Nephron (organoid): ENCODE results near the gene SLC39A10.

Experiments
- H3K27ac Mint-ChIP-seq, 3 experiments: 2 replicates each; pipeline ENCODE4 v1.8.0; 2020; ENCODE audit warnings: mixed read lengths in 3 of 3, mild to moderate bottlenecking in 2 of 3, moderate library complexity in 1 of 3
- H3K27me3 Mint-ChIP-seq: 2 replicates; pipeline ENCODE4 v1.8.0; 2021; ENCODE audit warnings: low read depth, mild to moderate bottlenecking, moderate library complexity, mixed read lengths
- H3K36me3 Mint-ChIP-seq: 2 replicates; pipeline ENCODE4 v1.8.0; 2020; ENCODE audit warnings: low read depth, mixed read lengths
- H3K4me1 Mint-ChIP-seq: 2 replicates; pipeline ENCODE4 v1.8.0; 2020; ENCODE audit warnings: mixed read lengths
- H3K4me3 Mint-ChIP-seq, 3 experiments: 2 replicates each; pipeline ENCODE4 v1.8.0; 2020; ENCODE audit warnings: mild to moderate bottlenecking in 3 of 3, mixed read lengths in 3 of 3, moderate library complexity in 2 of 3
- H3K9me3 Mint-ChIP-seq: 2 replicates; pipeline ENCODE4 v1.8.0; 2020; ENCODE audit warnings: mixed read lengths
- CTCF ChIP-seq, 3 experiments: fragments of 200-600 bp; sonication (generic); IDR thresholded peaks; one replicate each; pipeline ENCODE4 v1.5.0; 2021; ENCODE audit warnings: antibody characterized with exemption in 3 of 3; ENCODE audit not compliant: unreplicated experiment in 3 of 3

SLC39A10 gene

GRCh38 chr2:195619590-195619989, 37.4 kb upstream of the SLC39A10 start:
- no peaks in the 10 kb centered on the region for H3K36me3 Mint-ChIP-seq
- H3K9me3 Mint-ChIP-seq: peaks cover 4% of the 10 kb centered on the region
- no peaks in the 10 kb centered on the region for H3K27me3 Mint-ChIP-seq
- peaks cover 13% of the 10 kb centered on the region for H3K4me1 Mint-ChIP-seq
- no peak for TF ChIP-seq CTCF (IDR thresholded peaks at IDR 0.05; ENCODE audit: unreplicated experiment in 3 of 3)
- H3K4me3 Mint-ChIP-seq: no peak overlapping the region
- H3K27ac Mint-ChIP-seq: no peak overlapping the region

DNA sequence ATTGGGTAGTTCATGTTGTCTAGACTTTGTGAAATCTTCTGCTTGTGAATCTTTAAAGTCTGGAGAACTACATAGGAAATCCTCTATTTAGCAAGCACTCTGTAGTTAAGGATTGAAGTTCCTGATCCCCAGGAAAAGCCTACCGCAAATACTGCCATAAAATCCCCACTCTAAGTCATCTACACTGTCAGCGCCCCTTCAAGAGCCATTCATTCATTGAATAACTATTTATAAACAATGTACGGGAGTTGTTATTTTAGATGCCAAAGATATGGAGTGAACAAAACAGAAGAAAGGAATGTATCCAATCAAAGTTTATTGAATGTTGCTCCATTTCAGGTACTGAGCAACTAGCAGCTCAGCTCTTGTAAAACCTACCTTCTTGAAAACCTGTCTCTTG, 36.5 kb upstream of the SLC39A10 start:
- Mint-ChIP-seq H3K9me3 (peaks cover 4% of the 10 kb centered on the region), H3K4me1 (peaks cover 9% of the 10 kb centered on the region), H3K27ac (peak overlapping the region in 2 of 3 experiments; percentile 2 to 26), H3K4me3 (no peak overlapping the region), H3K27me3 (no peaks in the 10 kb centered on the region), H3K36me3 (no peaks in the 10 kb centered on the region)
- no peak for TF ChIP-seq CTCF (IDR thresholded peaks at IDR 0.05; ENCODE audit: unreplicated experiment in 3 of 3)

DNA sequence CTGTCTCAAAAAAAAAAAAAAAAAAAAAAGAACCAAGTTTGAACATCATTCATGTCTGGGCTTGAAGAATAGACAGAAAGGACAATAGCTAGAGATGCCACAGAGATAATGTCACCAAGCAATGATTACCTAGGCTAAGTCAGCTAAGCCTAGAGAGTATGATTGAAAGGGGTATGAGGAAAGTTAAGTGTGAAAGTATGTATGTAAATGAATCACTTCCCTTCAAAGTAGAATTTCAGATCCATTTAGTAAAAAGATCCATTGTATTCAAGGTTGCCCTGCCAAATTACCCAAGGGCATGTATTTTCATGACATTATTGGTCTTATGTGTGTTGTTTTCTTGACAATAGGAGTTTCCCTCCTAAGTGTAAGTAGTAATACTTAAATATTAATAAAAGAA, 34.1 kb upstream of the SLC39A10 start:
- Mint-ChIP-seq H3K9me3 (peaks cover 4% of the 10 kb centered on the region), H3K27ac (no peak overlapping the region), H3K36me3 (no peaks in the 10 kb centered on the region), H3K4me1 (peaks cover 6% of the 10 kb centered on the region), H3K27me3 (no peaks in the 10 kb centered on the region), H3K4me3 (no peak overlapping the region)
- no peak for TF ChIP-seq CTCF (IDR thresholded peaks at IDR 0.05; ENCODE audit: unreplicated experiment in 3 of 3)

GRCh38 chr2:195626507-195626906, 30.5 kb upstream of the SLC39A10 start:
- TF ChIP-seq CTCF (IDR thresholded peaks at IDR 0.05; ENCODE audit: unreplicated experiment in 3 of 3): no peak
- Mint-ChIP-seq H3K9me3 (no peaks in the 10 kb centered on the region), H3K36me3 (no peaks in the 10 kb centered on the region), H3K27ac (no peak overlapping the region), H3K27me3 (no peaks in the 10 kb centered on the region), H3K4me3 (no peak overlapping the region), H3K4me1 (no peaks in the 10 kb centered on the region)

DNA sequence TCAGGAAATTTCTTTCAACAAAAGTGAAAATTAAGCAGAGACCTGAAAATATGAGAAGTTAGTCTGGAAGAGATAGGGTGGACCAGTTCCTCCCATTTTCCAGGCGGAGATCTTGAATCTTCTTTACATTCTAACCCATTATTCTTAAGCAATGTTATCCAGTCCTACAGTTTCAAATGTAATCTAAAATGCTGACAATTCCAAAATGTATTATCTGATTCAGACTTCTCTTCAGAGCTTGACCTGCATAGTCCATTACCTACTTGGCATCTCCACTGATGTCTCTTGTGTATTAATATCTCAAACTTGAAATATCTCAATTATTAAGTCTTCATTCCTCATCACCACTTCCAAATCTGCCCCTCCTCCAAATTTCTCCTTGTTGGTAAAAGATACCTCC, 28.4 kb upstream of the SLC39A10 start:
- Mint-ChIP-seq H3K4me3 (no peak overlapping the region), H3K27ac (no peak overlapping the region), H3K27me3 (no peaks in the 10 kb centered on the region), H3K9me3 (no peaks in the 10 kb centered on the region), H3K4me1 (no peaks in the 10 kb centered on the region), H3K36me3 (no peaks in the 10 kb centered on the region)
- TF ChIP-seq CTCF (IDR thresholded peaks at IDR 0.05; ENCODE audit: unreplicated experiment in 3 of 3): no peak

DNA sequence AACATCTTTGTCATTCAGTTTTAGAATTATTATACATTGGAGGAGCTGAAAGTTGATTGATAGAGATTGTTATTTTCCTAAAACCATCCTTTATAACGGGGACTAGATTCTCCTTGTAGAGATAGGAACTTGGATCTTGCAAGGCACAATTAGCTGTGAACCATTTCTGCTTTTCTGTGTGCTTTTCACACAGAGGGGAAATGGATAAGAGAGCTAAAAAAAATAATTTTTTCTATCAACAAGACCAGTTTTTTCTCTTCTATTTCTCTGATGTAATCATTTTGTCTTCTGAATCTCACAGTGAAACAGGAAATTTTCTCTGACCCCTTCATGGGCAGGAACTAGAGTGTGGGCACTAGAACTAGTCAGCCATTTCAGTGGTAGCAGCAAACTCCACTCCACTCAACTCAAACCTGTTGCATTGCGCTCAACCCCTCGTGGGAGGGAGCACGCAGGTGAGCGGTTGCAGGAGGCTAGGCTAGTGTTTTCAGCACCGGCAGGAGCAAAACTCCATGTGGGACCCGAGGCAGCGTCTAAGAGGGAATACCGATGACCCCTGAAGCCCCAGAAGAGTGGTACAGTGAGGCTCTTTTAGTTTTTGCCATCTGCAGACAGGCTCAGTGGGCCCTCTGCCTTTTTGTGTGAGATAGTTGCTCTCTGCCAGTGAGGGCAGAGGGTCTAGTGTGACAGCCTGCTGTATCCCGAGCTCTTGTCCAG, 24.0 kb upstream of the SLC39A10 start:
- Mint-ChIP-seq H3K27me3 (no peaks in the 10 kb centered on the region), H3K36me3 (no peaks in the 10 kb centered on the region), H3K4me1 (no peaks in the 10 kb centered on the region), H3K9me3 (no peaks in the 10 kb centered on the region), H3K4me3 (no peak overlapping the region), H3K27ac (no peak overlapping the region)
- no peak for TF ChIP-seq CTCF (IDR thresholded peaks at IDR 0.05; ENCODE audit: unreplicated experiment in 3 of 3)
